ENCODE data around the gene DYNLT4. TPM values are rescaled to one million over a fixed set of nuclear protein-coding genes. Genes with fewer than 3 reads are reported as not detected.

Gene DYNLT4
- total RNA-seq, 1 experiment from 2014 or later, result 0.54 TPM

DNA sequence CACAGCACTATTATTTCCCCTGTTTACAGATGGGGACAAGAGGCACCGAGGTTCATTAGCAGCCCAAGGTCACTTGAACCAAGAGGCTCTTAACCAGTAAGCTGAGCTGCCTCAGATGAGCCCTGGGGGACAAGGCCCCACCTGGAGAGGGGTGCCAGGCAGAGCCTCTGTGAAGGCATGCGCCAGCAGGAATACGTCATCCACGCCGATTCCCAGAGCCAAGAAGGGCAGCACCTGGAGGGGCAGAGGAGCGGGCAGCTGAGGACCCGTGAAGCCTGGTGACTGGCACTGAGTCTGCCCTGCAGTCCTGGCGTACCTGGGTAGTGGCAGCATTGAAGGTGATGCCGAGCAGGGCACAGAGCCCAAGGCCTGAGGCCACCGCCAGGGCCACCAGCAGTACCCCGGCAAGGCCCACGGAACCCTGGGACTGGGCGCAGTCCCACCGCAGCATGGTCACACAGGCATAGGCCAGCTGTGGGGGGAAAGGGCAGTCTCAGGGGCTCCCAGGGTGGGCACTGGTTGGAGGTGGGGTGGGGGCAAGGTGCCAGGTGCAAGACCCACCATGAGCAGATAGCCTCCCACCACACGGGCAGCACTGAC lies 21.8 kb upstream of the DYNLT4 start:
- Histone ChIP-seq H3K4me3 (ENCODE audit: low read depth, low read length, poor library complexity, severe bottlenecking) (no peak overlapping the region), H3K36me3 (ENCODE audit: insufficient read depth, low read length, poor library complexity, severe bottlenecking) (no peaks in the 10 kb centered on the region), H3K27ac (ENCODE audit: low read depth, low read length, poor library complexity, severe bottlenecking) (no peak overlapping the region), H3K4me1 (ENCODE audit: insufficient read depth, low read length, poor library complexity, severe bottlenecking) (peaks cover 13% of the 10 kb centered on the region), H3K27me3 (replicated peaks; ENCODE audit: insufficient read depth, low read depth, low read length, poor library complexity) (no peaks in the 10 kb centered on the region), H3K9me3 (ENCODE audit: low read depth, low read length, poor library complexity, severe bottlenecking) (no peaks in the 10 kb centered on the region)
- DNase-seq (ENCODE audit: low spot score), result no peak
- BruUV-seq (replicated peaks), result no TSS peak
- POLR2A ChIA-PET (ENCODE audit: low non-redundant PET), result no interaction called here
- TF ChIP-seq, protein P1, sequence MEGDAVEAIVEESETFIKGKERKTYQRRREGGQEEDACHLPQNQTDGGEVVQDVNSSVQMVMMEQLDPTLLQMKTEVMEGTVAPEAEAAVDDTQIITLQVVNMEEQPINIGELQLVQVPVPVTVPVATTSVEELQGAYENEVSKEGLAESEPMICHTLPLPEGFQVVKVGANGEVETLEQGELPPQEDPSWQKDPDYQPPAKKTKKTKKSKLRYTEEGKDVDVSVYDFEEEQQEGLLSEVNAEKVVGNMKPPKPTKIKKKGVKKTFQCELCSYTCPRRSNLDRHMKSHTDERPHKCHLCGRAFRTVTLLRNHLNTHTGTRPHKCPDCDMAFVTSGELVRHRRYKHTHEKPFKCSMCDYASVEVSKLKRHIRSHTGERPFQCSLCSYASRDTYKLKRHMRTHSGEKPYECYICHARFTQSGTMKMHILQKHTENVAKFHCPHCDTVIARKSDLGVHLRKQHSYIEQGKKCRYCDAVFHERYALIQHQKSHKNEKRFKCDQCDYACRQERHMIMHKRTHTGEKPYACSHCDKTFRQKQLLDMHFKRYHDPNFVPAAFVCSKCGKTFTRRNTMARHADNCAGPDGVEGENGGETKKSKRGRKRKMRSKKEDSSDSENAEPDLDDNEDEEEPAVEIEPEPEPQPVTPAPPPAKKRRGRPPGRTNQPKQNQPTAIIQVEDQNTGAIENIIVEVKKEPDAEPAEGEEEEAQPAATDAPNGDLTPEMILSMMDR (conservative IDR thresholded peaks at IDR 0.05; ENCODE audit: low read depth, low read length), result no peak
- CTCF ChIA-PET, result interaction anchor here (0.5 kb wide), 1 partner anchor 474 kb away, joined by 7 read pairs; no protein-coding TSS in a partner anchor
- intact Hi-C loops (cut with micrococcal nuclease; ENCODE audit: unreplicated experiment), result no loop called here

DNA sequence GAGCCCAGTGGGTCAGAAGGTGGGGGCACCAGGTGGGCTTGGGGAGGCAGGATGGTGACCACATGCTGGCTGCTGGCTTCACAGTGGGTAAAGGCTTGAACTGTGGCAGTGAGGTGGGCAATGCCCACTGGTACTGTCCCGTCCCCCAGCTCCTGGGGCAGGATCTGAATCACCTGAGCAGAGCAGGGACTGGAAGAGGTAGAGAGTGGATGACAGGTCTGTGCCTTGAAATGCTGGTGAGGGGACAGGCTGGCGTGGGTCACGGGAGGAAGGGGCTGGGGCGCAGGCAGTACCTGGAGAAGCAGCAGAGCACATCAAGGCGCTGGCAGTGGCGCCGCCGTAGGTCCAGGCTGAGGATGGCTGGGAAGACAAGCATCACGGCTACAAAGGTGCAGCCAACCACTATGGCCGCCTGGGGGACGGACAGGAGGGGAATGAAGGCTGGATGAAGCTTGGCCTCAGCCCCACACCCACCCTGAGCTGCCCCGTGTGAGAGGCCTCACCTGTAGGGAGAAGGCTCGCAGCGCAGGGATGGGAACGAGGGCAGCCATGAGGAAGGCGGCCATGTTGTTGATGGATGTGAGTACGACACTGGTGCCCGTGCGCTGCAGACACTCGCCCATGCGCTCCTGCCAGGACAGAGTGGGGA lies 21.0 kb upstream of the DYNLT4 start:
- Histone ChIP-seq H3K4me1 (ENCODE audit: insufficient read depth, low read length, poor library complexity, severe bottlenecking) (peaks cover 13% of the 10 kb centered on the region), H3K9me3 (ENCODE audit: low read depth, low read length, poor library complexity, severe bottlenecking) (no peaks in the 10 kb centered on the region), H3K27ac (ENCODE audit: low read depth, low read length, poor library complexity, severe bottlenecking) (no peak overlapping the region), H3K4me3 (ENCODE audit: low read depth, low read length, poor library complexity, severe bottlenecking) (no peak overlapping the region), H3K27me3 (replicated peaks; ENCODE audit: insufficient read depth, low read depth, low read length, poor library complexity) (no peaks in the 10 kb centered on the region), H3K36me3 (ENCODE audit: insufficient read depth, low read length, poor library complexity, severe bottlenecking) (no peaks in the 10 kb centered on the region)
- POLR2A ChIA-PET (ENCODE audit: low non-redundant PET), result no interaction called here
- CTCF ChIA-PET, result no interaction called here
- intact Hi-C loops (cut with micrococcal nuclease; ENCODE audit: unreplicated experiment), result no loop called here
- DNase-seq (ENCODE audit: low spot score), result no peak
- BruUV-seq (replicated peaks), result no TSS peak
- TF ChIP-seq, protein P1 (conservative IDR thresholded peaks at IDR 0.05; ENCODE audit: low read depth, low read length), result no peak
- TF ChIP-seq EZH2 (IDR thresholded peaks at IDR 0.05; ENCODE audit: borderline replicate concordance, low read depth, low read length, poor library complexity, severe bottlenecking), result no peak

DNA sequence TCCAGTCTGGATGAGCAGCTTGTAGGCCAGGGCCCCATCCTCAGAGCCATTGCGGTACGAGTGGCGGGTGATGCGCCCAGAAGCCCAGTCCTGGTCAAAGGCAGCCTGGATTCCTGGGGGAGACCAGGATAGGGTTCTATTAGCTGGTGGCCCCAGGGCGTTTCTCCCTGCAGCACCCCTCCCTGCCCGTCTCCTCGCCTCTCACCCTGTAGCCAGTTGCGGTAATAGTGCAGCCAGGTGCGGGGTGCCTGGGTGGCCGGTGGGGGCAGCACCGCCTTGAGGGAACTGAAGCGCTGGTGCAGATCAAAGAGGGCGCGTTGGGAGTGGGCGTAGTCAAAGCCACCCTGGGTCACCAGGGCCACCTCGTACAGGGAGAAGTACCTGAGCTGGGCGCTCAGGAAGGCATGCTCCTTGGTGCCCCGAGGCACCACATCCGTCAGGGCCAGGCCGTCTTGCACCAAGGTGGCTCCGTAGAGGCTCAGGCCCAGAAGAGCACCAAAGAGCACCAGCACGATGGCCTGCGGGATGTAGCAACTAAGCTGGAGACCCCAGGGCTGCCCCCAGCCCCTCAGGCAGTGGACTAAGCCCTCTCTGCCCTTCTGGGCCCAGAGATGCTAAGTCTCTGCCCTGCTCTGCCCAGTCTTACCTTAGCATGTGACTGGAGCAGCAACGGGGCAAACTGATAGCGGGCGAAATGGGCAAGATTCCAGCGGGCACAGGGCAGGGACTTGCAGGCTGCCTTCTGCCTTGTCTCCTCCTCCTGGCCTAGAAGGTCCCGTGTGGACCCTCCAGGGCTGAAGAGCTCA lies 20.2 kb upstream of the DYNLT4 start:
- DNase-seq (ENCODE audit: low spot score), result no peak
- TF ChIP-seq EZH2 (IDR thresholded peaks at IDR 0.05; ENCODE audit: borderline replicate concordance, low read depth, low read length, poor library complexity, severe bottlenecking), result no peak
- TF ChIP-seq, protein P1 (conservative IDR thresholded peaks at IDR 0.05; ENCODE audit: low read depth, low read length), result no peak
- Histone ChIP-seq H3K27me3 (replicated peaks; ENCODE audit: insufficient read depth, low read depth, low read length, poor library complexity) (no peaks in the 10 kb centered on the region), H3K9me3 (ENCODE audit: low read depth, low read length, poor library complexity, severe bottlenecking) (no peaks in the 10 kb centered on the region), H3K4me3 (ENCODE audit: low read depth, low read length, poor library complexity, severe bottlenecking) (no peak overlapping the region), H3K27ac (ENCODE audit: low read depth, low read length, poor library complexity, severe bottlenecking) (no peak overlapping the region), H3K4me1 (ENCODE audit: insufficient read depth, low read length, poor library complexity, severe bottlenecking) (peaks cover 13% of the 10 kb centered on the region), H3K36me3 (ENCODE audit: insufficient read depth, low read length, poor library complexity, severe bottlenecking) (no peaks in the 10 kb centered on the region)
- POLR2A ChIA-PET (ENCODE audit: low non-redundant PET), result no interaction called here
- CTCF ChIA-PET, result interaction anchor here (0.5 kb wide), 1 partner anchor 28 kb away, joined by 3 read pairs; the partner anchor contains the start of gene PLK3
- BruUV-seq (replicated peaks), result no TSS peak
- intact Hi-C loops (cut with micrococcal nuclease; ENCODE audit: unreplicated experiment), result no loop called here
